Measurements from ENCODE around the gene ZNF785.
A peak's percentile ranks its signal among the peaks of the same experiment; 100 is the strongest.
"Not testable (repeated sequence)": the region's sequence is repeated elsewhere in the genome, so short reads cannot be mapped to it uniquely, and the experiment has no call there.

ZNF785 gene

DNA sequence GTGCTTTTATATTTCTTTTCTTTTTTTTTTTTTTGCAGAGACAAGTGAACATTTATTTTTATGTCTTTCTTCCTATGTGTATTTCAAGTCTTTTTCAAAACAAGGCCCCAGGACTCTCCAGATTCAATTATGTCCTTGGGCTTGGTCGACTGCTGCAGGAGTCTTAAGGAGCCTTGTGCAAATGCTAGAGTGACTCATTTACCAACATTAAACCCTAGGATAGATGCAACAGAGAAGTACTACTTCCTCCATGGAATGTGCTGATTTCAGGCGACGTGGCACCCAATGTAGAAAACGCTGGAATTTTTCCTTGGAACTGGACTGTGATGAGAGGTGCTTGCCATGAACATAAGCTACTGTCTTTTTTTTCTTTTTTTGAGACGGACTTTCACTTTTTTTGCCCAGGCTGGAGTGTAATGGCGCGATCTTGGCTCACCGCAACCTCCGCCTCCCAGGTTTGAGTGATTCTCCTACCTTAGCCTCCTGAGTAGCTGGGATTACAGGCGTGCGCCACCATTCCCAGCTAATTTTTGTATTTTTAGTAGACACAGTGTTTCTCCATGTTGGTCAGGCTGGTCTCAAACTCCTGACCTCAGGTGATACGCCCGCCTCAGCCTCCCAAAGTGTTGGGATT lies 49.0 kb downstream of the ZNF785 start:
- DNase-seq: not testable (repeated sequence)

DNA sequence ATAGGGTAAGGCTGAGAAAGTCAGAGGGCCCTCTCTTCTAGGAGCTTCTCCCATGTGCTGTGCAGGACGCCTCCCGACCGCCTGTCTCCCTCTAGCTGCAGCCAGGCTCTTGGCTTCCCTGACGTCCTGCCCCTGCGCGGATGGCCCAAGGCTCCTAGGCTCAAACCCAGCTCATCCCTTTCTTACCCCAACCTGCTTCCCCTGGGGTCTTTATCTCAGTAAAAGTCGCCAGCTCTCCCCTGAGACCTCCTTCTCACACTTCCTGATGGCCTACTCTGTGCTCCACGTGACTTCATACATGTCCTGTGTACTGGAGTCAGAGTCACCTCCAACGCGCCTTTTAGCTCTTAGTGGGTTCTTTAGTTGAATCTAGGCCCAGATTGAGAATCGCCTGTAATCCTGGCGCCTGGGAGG lies 49.7 kb downstream of the ZNF785 start:
- peak; percentile 65 for DNase-seq

DNA sequence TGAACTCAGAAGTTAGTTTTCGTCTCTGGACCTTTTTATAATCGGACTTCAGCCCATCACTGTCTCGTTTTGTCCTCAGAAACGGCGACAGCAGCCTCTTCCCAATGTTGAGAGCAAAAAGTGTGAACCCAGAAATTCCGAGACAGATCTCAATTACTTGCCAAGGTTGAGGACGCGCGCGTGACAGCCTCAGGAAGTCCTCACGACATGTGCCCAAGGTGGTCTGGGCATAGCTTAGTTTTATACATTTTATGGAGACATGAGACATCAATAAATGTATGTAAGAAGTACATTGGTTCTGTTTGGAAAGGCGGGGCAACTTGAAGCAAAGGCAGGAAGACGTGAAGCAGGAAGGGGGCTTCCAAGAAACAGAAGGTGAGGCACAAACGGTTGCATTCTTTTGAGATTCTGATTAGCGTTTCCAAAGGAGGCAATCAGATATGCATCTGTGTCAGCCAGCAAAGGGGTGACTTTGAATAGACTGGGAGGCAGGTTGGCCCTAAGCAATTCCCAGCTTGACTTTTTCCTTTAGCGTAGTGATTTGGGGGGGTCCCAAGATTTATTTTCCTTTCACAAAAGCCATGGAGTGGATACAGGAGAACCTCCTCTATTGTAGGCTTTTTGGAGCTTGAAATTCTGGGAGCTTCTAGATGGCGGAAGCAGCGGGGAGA lies 50.3 kb downstream of the ZNF785 start:
- DNase-seq: no peak

DNA sequence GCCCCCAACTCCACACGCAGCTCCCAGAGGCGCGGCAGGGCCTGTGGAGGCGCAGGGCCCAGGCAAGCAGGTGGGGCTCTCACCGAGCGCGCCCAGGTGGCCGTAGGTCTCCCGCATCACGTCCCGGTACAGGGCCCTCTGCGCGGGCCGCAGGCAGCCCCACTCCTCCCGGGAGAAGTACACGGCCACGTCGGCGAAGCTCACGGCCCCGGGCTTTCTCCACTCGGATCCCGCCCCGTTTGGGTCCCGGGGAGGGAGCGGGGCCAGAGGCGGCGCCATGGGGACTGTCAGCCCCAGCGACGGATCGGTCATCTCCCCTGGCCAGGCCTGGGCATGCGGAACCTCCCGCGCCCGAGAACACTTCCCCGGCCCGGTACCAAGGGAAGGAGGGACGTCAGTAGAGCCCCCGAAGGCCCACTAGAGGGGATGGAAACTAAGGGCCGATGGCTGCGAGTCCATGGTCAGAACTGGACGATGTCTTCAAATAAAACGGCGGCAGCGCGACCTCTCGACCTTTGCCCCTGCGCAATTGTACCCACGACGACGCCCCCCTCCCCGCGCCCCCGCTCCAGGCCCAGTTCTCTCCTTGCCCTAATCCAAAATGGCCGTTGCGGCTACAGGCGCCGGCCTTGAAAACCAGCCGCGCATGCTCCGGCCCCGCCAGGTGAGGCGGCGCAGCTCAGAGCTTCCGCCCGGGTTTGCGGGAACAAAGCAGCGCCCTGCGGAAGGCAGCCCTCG lies 51.0 kb downstream of the ZNF785 start, which contains the start of gene ZNF747:
Gene ZNF747 (minus strand): TSS at position 491 of the 738 bp plus-strand sequence. CDS start 179 bp downstream, at position 312.
- DNase-seq: peak; percentile 89

DNA sequence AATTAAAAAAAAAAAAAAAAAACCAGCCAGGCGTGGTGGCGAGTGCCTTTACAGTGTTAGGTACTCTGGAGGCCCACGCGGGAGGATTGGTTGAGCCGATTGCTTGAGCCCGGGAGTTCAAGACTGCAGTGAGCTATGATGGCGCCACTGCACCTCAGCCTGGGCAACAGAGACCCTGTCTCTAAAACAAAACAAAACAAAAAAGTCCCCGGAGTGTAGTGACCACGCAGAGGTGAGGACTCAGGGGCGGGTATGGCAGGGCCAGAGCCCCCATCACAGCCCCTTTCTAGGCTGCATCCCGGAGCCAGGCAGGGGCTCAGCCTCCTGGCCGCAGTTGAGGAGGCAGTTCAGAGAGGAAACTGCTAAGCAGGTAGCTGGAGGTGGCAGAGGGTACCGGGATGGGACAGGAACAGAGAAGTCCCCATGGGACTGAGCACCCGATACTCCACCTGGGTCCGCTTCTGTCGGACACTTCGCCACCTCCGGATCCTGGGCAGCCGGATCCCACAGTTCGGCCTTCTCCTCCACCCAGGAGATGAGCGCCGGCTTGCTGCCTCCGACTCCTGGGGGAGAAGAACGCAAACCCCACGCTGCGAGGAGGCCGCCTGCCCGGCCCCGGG lies 51.6 kb downstream of the ZNF785 start:
- no peak for DNase-seq

DNA sequence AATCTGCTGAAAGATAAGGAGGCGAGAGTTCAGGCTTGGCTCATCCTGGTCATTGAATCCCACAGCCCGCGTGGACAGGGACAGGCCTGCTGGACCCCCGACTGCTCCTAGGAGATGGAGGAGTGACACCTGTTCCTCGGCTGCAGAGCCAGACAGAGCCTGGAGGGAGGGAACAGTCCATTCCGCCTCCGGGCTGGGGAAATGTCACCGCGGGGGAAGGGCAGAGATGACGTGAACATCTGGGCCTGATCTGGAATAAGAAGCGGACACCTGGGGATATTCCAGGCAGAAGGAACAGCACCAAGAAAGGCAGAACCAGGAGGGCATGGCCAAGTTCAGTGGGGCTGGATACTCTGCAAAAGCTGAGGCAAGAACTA lies 52.4 kb downstream of the ZNF785 start:
- DNase-seq: no peak

DNA sequence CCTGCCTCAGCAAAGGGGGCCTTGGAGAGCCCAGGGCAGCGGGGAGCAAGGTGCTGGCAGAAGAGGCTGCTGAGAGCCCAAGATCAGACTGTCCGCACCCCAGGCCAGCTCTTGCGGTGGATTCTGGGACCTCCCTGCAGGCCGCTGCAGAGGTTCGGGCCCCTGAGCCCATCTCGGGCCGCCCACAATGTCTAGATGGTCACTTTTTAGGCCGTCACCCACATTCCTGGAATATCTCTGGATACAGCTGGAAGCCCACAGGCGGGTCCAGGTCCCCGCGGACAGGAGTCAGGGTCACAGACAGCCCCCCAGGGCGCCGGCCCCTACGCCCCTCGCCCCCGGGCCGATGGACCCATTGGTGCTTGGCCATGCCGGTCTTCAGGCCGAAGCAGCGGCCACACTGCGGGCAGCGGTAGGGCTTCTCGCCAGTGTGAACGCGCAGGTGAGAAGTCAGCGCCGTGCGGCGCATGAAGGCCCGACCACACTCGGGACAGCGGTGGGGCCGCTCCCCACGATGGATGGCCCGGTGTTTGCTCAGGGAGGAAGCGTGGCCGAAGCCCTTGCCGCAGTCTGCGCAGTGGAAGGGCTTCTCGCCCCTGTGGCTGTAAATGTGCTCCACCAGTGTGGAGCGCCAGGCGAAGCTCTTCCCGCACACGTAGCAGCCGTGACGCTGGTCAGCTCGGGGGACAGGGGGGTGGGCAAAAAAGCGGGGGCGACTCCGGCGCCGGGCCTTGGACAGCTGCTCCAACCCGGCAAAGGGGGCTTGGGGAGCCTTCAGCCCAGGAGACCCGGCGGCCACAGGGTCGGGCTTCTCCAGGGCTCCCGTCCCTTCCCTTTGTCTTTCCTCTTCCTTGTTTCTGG lies 53.0 kb downstream of the ZNF785 start:
- DNase-seq: no peak
